ENCODE measurements around the gene SRGAP2B.
"Not testable (repeated sequence)": the region's sequence is repeated elsewhere in the genome, so short reads cannot be mapped to it uniquely, and the experiment has no call there.

SRGAP2B gene

GRCh38 chr1:144979960-144980595, 115.0 kb downstream of the SRGAP2B start:
- not testable (repeated sequence) for H2BK120ac ChIP-seq (ENCODE audit: low read depth, low read length)

GRCh38 chr1:144977856-144978255, 117.3 kb downstream of the SRGAP2B start:
- H2BK12ac ChIP-seq (ENCODE audit: low read length); H4K91ac ChIP-seq (ENCODE audit: low read depth, low read length, poor library complexity); H3K27ac ChIP-seq (replicated peaks; ENCODE audit: low read length); H3K9me3 ChIP-seq (replicated peaks in 1 of 2; ENCODE audit: control insufficient read depth in 2 of 2, insufficient read depth in 1 of 2, low read depth in 1 of 2, low read length in 2 of 2); H3K79me1 ChIP-seq (ENCODE audit: low read depth, low read length); H3K4me2 ChIP-seq (ENCODE audit: insufficient read depth, low read length, poor library complexity, severe bottlenecking); H4K8ac ChIP-seq (ENCODE audit: low read depth, low read length); H3K27me3 ChIP-seq (ENCODE audit: control insufficient read depth in 3 of 3, insufficient read depth in 3 of 3, low read depth in 1 of 3, low read length in 3 of 3); H3K4me3 ChIP-seq (ENCODE audit: low read length in 2 of 2); H3K23ac ChIP-seq (ENCODE audit: low read depth, low read length, poor library complexity); H3K14ac ChIP-seq (ENCODE audit: low read length); H2BK5ac ChIP-seq (ENCODE audit: low read length); H3K4me1 ChIP-seq (ENCODE audit: control insufficient read depth in 2 of 2, insufficient read depth in 1 of 2, low read depth in 1 of 2, low read length in 2 of 2); H2AK5ac ChIP-seq (ENCODE audit: low read depth, low read length); H3K4ac ChIP-seq (ENCODE audit: low read length); H2BK120ac ChIP-seq (ENCODE audit: low read depth, low read length); H3K36me3 ChIP-seq (replicated peaks in 1 of 2; ENCODE audit: control insufficient read depth in 2 of 2, insufficient read depth in 2 of 2, low read length in 2 of 2); H3K18ac ChIP-seq (ENCODE audit: low read length); DNase-seq (ENCODE audit: low spot score); H3K9ac ChIP-seq (ENCODE audit: low read depth, low read length, poor library complexity); H2BK15ac ChIP-seq (ENCODE audit: low read length); H2AFZ ChIP-seq (ENCODE audit: low read length): not testable (repeated sequence)
- no CpG with 5 or more reads among the region's 2 CpGs for WGBS, 2 donors (ENCODE audit: extremely low coverage in 2 of 2, insufficient read length in 2 of 2, insufficient replicate concordance in 1 of 2)

More at GRCh38 chr1:144979960-144980595, 115.0 kb downstream of the SRGAP2B start:
- not testable (repeated sequence) for H3K79me1 ChIP-seq (ENCODE audit: low read depth, low read length); H4K8ac ChIP-seq (ENCODE audit: low read depth, low read length); H3K4me2 ChIP-seq (ENCODE audit: insufficient read depth, low read length, poor library complexity, severe bottlenecking); H3K9me3 ChIP-seq (replicated peaks in 1 of 2; ENCODE audit: control insufficient read depth in 2 of 2, insufficient read depth in 1 of 2, low read depth in 1 of 2, low read length in 2 of 2); H2AFZ ChIP-seq (ENCODE audit: low read length); H4K91ac ChIP-seq (ENCODE audit: low read depth, low read length, poor library complexity); H2BK5ac ChIP-seq (ENCODE audit: low read length); H3K4ac ChIP-seq (ENCODE audit: low read length); H3K4me3 ChIP-seq (ENCODE audit: low read length in 2 of 2); H2AK5ac ChIP-seq (ENCODE audit: low read depth, low read length); DNase-seq (ENCODE audit: low spot score); H3K27ac ChIP-seq (replicated peaks; ENCODE audit: low read length); H3K4me1 ChIP-seq (ENCODE audit: control insufficient read depth in 2 of 2, insufficient read depth in 1 of 2, low read depth in 1 of 2, low read length in 2 of 2); H3K36me3 ChIP-seq (replicated peaks in 1 of 2; ENCODE audit: control insufficient read depth in 2 of 2, insufficient read depth in 2 of 2, low read length in 2 of 2); H3K27me3 ChIP-seq (ENCODE audit: control insufficient read depth in 3 of 3, insufficient read depth in 3 of 3, low read depth in 1 of 3, low read length in 3 of 3); H3K9ac ChIP-seq (ENCODE audit: low read depth, low read length, poor library complexity); H2BK15ac ChIP-seq (ENCODE audit: low read length); H2BK12ac ChIP-seq (ENCODE audit: low read length); H3K23ac ChIP-seq (ENCODE audit: low read depth, low read length, poor library complexity); H3K14ac ChIP-seq (ENCODE audit: low read length); H3K18ac ChIP-seq (ENCODE audit: low read length)
- no CpG with 5 or more reads among the region's 5 CpGs for WGBS, 2 donors (ENCODE audit: extremely low coverage in 2 of 2, insufficient read length in 2 of 2, insufficient replicate concordance in 1 of 2)

DNA sequence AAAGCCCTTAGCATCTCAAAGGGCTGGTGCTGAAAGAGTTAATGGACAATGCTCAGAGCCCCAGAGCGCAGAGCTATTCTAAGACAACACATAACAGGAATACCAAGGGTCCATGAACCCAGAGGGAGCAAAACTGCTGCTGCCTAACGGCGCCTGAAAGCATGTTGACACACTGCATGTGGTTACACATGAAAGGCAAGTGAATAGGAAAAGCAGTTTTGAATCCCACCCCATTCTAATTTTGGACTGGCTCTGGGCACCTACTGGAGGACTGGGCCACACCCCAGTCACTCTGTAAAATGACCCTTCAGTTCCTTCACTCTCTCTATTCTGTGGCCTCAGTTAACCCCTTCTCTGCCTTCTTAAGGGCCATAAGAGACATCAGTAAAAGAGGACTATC, 123.2 kb downstream of the SRGAP2B start:
- not testable (repeated sequence) for H4K8ac ChIP-seq (ENCODE audit: low read depth, low read length); DNase-seq (ENCODE audit: low spot score); H2AK5ac ChIP-seq (ENCODE audit: low read depth, low read length); H3K9ac ChIP-seq (ENCODE audit: low read depth, low read length, poor library complexity); H3K4ac ChIP-seq (ENCODE audit: low read length); H2AFZ ChIP-seq (ENCODE audit: low read length); H2BK5ac ChIP-seq (ENCODE audit: low read length); H3K27ac ChIP-seq (replicated peaks; ENCODE audit: low read length); H3K18ac ChIP-seq (ENCODE audit: low read length); H2BK120ac ChIP-seq (ENCODE audit: low read depth, low read length); H3K4me3 ChIP-seq (ENCODE audit: low read length in 2 of 2); H3K23ac ChIP-seq (ENCODE audit: low read depth, low read length, poor library complexity); H3K4me1 ChIP-seq (ENCODE audit: control insufficient read depth in 2 of 2, insufficient read depth in 1 of 2, low read depth in 1 of 2, low read length in 2 of 2); H3K27me3 ChIP-seq (ENCODE audit: control insufficient read depth in 3 of 3, insufficient read depth in 3 of 3, low read depth in 1 of 3, low read length in 3 of 3); H3K4me2 ChIP-seq (ENCODE audit: insufficient read depth, low read length, poor library complexity, severe bottlenecking); H2BK12ac ChIP-seq (ENCODE audit: low read length); H3K9me3 ChIP-seq (replicated peaks in 1 of 2; ENCODE audit: control insufficient read depth in 2 of 2, insufficient read depth in 1 of 2, low read depth in 1 of 2, low read length in 2 of 2); H4K91ac ChIP-seq (ENCODE audit: low read depth, low read length, poor library complexity); H2BK15ac ChIP-seq (ENCODE audit: low read length); H3K79me1 ChIP-seq (ENCODE audit: low read depth, low read length); H3K36me3 ChIP-seq (replicated peaks in 1 of 2; ENCODE audit: control insufficient read depth in 2 of 2, insufficient read depth in 2 of 2, low read length in 2 of 2); H3K14ac ChIP-seq (ENCODE audit: low read length)
- no CpG with 5 or more reads among the region's 3 CpGs for WGBS, 2 donors (ENCODE audit: extremely low coverage in 2 of 2, insufficient read length in 2 of 2, insufficient replicate concordance in 1 of 2)

DNA sequence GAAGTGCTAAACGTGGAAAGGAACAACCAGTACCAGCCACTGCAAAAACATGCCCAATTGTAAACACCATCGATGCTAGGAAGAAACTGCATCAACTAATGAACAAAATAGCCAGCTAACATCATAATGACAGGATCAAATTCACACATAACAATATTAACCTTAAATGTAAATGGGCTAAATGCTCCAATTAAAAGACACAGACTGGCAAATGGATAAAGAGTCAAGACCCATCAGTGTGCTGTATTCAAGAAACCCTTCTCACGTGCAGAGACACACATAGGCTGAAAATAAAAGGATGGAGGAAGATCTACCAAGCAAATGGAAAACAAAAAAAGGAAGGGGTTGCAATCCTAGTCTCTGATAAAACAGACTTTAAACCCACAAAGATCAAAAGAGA, 128.6 kb downstream of the SRGAP2B start:
- DNase-seq (ENCODE audit: low spot score); H3K23ac ChIP-seq (ENCODE audit: low read depth, low read length, poor library complexity); H3K9ac ChIP-seq (ENCODE audit: low read depth, low read length, poor library complexity); H3K27ac ChIP-seq (replicated peaks; ENCODE audit: low read length); H4K91ac ChIP-seq (ENCODE audit: low read depth, low read length, poor library complexity); H3K4ac ChIP-seq (ENCODE audit: low read length); H3K36me3 ChIP-seq (replicated peaks in 1 of 2; ENCODE audit: control insufficient read depth in 2 of 2, insufficient read depth in 2 of 2, low read length in 2 of 2); H2BK5ac ChIP-seq (ENCODE audit: low read length); H4K8ac ChIP-seq (ENCODE audit: low read depth, low read length); H3K27me3 ChIP-seq (ENCODE audit: control insufficient read depth in 3 of 3, insufficient read depth in 3 of 3, low read depth in 1 of 3, low read length in 3 of 3); H3K79me1 ChIP-seq (ENCODE audit: low read depth, low read length); H3K9me3 ChIP-seq (replicated peaks in 1 of 2; ENCODE audit: control insufficient read depth in 2 of 2, insufficient read depth in 1 of 2, low read depth in 1 of 2, low read length in 2 of 2); H2BK12ac ChIP-seq (ENCODE audit: low read length); H3K18ac ChIP-seq (ENCODE audit: low read length); H2BK120ac ChIP-seq (ENCODE audit: low read depth, low read length); H2AK5ac ChIP-seq (ENCODE audit: low read depth, low read length); H3K4me2 ChIP-seq (ENCODE audit: insufficient read depth, low read length, poor library complexity, severe bottlenecking); H3K4me1 ChIP-seq (ENCODE audit: control insufficient read depth in 2 of 2, insufficient read depth in 1 of 2, low read depth in 1 of 2, low read length in 2 of 2); H3K4me3 ChIP-seq (ENCODE audit: low read length in 2 of 2); H3K14ac ChIP-seq (ENCODE audit: low read length); H2BK15ac ChIP-seq (ENCODE audit: low read length); H2AFZ ChIP-seq (ENCODE audit: low read length): not testable (repeated sequence)
- no CpG with 5 or more reads among the region's 3 CpGs for WGBS, 2 donors (ENCODE audit: extremely low coverage in 2 of 2, insufficient read length in 2 of 2, insufficient replicate concordance in 1 of 2)

All from neuronal stem cell (in vitro differentiated cells).